Neutrophil (primary cell): ENCODE data around the gene NBPF20.
"Not testable (repeated sequence)": the region's sequence is repeated elsewhere in the genome, so short reads cannot be mapped to it uniquely, and the experiment has no call there.

ENCODE experiments used
- H3K27ac ChIP-seq: fragments of 200-600 bp; sonication (generic); 2 replicates; pipeline ENCODE4 v1.5.1; 2016; ENCODE audit warnings: mild to moderate bottlenecking, moderate library complexity
- H3K27me3 ChIP-seq: fragments of 200-600 bp; sonication (generic); 2 replicates; pipeline ENCODE4 v1.6.0; 2016; ENCODE audit warnings: mild to moderate bottlenecking
- H3K36me3 ChIP-seq: fragments of 200-600 bp; sonication (generic); 2 replicates; pipeline ENCODE4 v1.5.1; 2017
- H3K4me1 ChIP-seq, 2 experiments: fragments of 200-600 bp in 1 of 2; sonication (generic) in 1 of 2; 1 replicate in 1 of 2; 2 replicates in 1 of 2; pipeline versions ENCODE4 v1.5.1 to v1.6.1; 2013 to 2016; ENCODE audit warnings: low read depth in 1 of 2, low read length in 1 of 2, mild to moderate bottlenecking in 1 of 2, moderate library complexity in 1 of 2; ENCODE audit not compliant: control insufficient read depth in 1 of 2, insufficient read depth in 1 of 2
- H3K4me3 ChIP-seq, 2 experiments: fragments of 200-600 bp in 1 of 2; sonication (generic) in 1 of 2; 1 replicate in 1 of 2; 2 replicates in 1 of 2; pipeline ENCODE4 v1.5.1; 2013 to 2016; ENCODE audit warnings: low read depth in 1 of 2, low read length in 1 of 2, mild to moderate bottlenecking in 1 of 2, moderate library complexity in 1 of 2
- H3K9me3 ChIP-seq: fragments of 200-600 bp; sonication (generic); 2 replicates; pipeline ENCODE4 v1.5.1; 2016

Gene NBPF20

DNA sequence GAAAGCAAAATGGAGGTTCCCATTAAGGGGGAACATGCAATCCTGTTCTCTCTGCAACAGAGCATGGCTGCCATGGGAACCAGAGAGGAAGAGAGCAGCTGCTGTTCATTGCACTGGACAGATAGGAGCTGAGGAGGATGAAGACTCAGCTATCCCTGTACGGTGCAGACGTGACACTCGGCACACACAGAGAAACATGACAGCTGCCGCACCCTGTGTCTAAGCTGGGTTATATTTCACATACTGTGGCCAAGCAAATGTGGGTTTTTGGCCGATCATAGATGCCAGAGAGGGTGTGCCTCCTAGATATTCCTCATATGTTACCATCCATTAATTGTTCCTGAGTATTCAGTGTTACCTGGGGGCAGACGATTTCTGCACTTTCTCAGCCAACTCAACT, 24.7 kb downstream of the NBPF20 start:
- H3K4me3 ChIP-seq, H3K27me3 ChIP-seq, H3K4me1 ChIP-seq, H3K9me3 ChIP-seq, H3K36me3 ChIP-seq, H3K27ac ChIP-seq: not testable (repeated sequence)
